Nephron (organoid): ENCODE data around the gene CD93.

ENCODE experiments used
- H3K27ac Mint-ChIP-seq, 3 experiments: 2 replicates each; pipeline ENCODE4 v1.8.0; 2020; ENCODE audit warnings: mixed read lengths in 3 of 3, mild to moderate bottlenecking in 2 of 3, moderate library complexity in 1 of 3
- H3K27me3 Mint-ChIP-seq: 2 replicates; pipeline ENCODE4 v1.8.0; 2021; ENCODE audit warnings: low read depth, mild to moderate bottlenecking, moderate library complexity, mixed read lengths
- H3K36me3 Mint-ChIP-seq: 2 replicates; pipeline ENCODE4 v1.8.0; 2020; ENCODE audit warnings: low read depth, mixed read lengths
- H3K4me1 Mint-ChIP-seq: 2 replicates; pipeline ENCODE4 v1.8.0; 2020; ENCODE audit warnings: mixed read lengths
- H3K4me3 Mint-ChIP-seq, 3 experiments: 2 replicates each; pipeline ENCODE4 v1.8.0; 2020; ENCODE audit warnings: mild to moderate bottlenecking in 3 of 3, mixed read lengths in 3 of 3, moderate library complexity in 2 of 3
- H3K9me3 Mint-ChIP-seq: 2 replicates; pipeline ENCODE4 v1.8.0; 2020; ENCODE audit warnings: mixed read lengths
- TF ChIP-seq, protein P1 (sequence below), 3 experiments: fragments of 200-600 bp; sonication (generic); IDR thresholded peaks; one replicate each; pipeline ENCODE4 v1.5.0; 2021; ENCODE audit warnings: antibody characterized with exemption in 3 of 3; ENCODE audit not compliant: unreplicated experiment in 3 of 3

The CD93 gene

DNA sequence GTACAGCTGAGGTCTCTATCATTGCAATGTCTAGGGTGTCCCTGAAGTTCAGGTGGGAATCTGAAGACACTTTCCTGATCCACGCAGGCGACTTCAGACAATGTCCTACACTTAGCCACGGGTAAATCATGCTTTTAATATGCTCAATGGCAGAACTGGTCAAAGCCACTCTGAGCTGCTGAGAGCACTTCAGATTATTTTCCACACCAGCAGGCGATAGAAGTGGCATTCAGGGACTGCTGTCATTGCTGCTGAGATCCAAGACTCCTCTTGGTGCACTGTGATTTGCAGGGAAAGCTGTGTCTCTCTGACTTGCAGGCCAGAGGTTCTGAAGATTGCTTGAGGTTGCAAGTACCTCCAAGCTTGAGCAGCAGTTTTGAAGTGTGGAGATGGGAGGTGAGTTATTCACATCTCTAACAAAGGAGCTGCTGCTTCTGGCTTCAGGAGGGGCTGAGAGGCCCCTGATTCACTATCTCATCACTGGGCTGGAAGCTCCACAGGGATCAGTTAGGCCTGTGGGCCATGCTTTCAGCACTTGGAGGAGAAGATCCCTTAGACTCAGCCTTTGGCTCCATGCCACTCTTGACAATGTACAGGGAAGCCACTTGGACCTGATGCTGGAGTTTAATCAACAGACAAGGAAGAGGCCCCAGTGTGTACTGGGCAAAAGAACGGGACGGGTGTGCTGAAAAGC lies 53.9 kb downstream of the CD93 start:
- H3K27me3 Mint-ChIP-seq: peaks cover 60% of the 10 kb centered on the region
- H3K27ac Mint-ChIP-seq: no peak overlapping the region
- peaks cover 12% of the 10 kb centered on the region for H3K4me1 Mint-ChIP-seq
- TF ChIP-seq, protein P1, sequence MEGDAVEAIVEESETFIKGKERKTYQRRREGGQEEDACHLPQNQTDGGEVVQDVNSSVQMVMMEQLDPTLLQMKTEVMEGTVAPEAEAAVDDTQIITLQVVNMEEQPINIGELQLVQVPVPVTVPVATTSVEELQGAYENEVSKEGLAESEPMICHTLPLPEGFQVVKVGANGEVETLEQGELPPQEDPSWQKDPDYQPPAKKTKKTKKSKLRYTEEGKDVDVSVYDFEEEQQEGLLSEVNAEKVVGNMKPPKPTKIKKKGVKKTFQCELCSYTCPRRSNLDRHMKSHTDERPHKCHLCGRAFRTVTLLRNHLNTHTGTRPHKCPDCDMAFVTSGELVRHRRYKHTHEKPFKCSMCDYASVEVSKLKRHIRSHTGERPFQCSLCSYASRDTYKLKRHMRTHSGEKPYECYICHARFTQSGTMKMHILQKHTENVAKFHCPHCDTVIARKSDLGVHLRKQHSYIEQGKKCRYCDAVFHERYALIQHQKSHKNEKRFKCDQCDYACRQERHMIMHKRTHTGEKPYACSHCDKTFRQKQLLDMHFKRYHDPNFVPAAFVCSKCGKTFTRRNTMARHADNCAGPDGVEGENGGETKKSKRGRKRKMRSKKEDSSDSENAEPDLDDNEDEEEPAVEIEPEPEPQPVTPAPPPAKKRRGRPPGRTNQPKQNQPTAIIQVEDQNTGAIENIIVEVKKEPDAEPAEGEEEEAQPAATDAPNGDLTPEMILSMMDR (IDR thresholded peaks at IDR 0.05; ENCODE audit: unreplicated experiment in 3 of 3): no peak
- no peak overlapping the region for H3K4me3 Mint-ChIP-seq
- H3K36me3 Mint-ChIP-seq: no peaks in the 10 kb centered on the region
- no peaks in the 10 kb centered on the region for H3K9me3 Mint-ChIP-seq

DNA sequence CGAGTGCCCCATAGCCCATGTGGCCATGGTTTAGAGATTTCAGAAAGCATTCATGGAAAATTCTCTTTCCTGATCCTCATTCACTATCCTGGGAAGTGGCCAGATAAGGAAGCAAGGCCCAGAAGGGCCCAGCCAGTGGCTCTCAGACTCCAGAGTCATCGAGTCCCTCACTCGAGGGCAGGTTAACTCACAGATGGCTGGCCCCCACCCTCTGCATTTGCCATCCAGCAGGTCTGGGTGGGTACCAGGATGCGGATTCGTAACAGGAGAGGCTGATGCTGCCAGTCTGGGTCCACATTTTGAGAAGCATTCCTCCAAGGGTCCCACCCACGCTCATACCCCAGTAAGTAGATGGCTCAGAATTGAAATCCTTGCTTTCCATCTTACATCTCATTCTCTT lies 54.8 kb downstream of the CD93 start:
- no peak overlapping the region for H3K4me3 Mint-ChIP-seq

More for the DNA sequence above, 54.8 kb downstream of the CD93 start:
- Mint-ChIP-seq H3K4me1 (peaks cover 12% of the 10 kb centered on the region), H3K36me3 (no peaks in the 10 kb centered on the region), H3K27me3 (peaks cover 56% of the 10 kb centered on the region), H3K27ac (no peak overlapping the region), H3K9me3 (no peaks in the 10 kb centered on the region)
- TF ChIP-seq, protein P1 (IDR thresholded peaks at IDR 0.05; ENCODE audit: unreplicated experiment in 3 of 3): no peak
